Mucosa of descending colon (tissue), 3 donors: ENCODE data around the gene MFF. TPM values are rescaled to one million over a fixed set of nuclear protein-coding genes. Genes with fewer than 3 reads are reported as not detected.

ENCODE experiments used
- ATAC-seq: fragments of 200-7000 bp; cut with Tn5 transposase; one replicate; pipeline ENCODE4 v1.9.1; 2020; ENCODE audit warnings: mild to moderate bottlenecking, moderate library complexity
- DNase-seq, 3 donors: peaks; one replicate each; pipeline ENCODE4 v3.0.0-alpha.2; 2020
- H3K36me3 ChIP-seq: fragments of 200-600 bp; one replicate; pipeline ENCODE4 v1.8.0; 2021; ENCODE audit warnings: low read depth, mild to moderate bottlenecking
- H3K4me1 ChIP-seq: fragments of 200-600 bp; one replicate; pipeline ENCODE4 v1.8.0; 2021; ENCODE audit warnings: low read depth, mild to moderate bottlenecking
- H3K4me3 ChIP-seq: fragments of 200-600 bp; one replicate; pipeline ENCODE4 v1.8.0; 2021; ENCODE audit warnings: mild to moderate bottlenecking
- H3K9me3 ChIP-seq: fragments of 200-600 bp; one replicate; pipeline ENCODE4 v1.8.0; 2021; ENCODE audit warnings: mild to moderate bottlenecking
- intact Hi-C, 2 donors: fragments of 100-400 bp; cut with DNase I in 1 of 2; cut with micrococcal nuclease in 1 of 2; formaldehyde crosslinking; loops; one replicate each; pipeline versions ENCODE4 v1.11.0 to v1.11.1; 2022; cut with DNase I, micrococcal nuclease
- total RNA-seq, 3 donors: library from RNA; stranded (reverse); fragmentation: NEBNext Ultra II Directional in 2 of 3; extraction: Animal tissue kit (Norgen Biotek cat#: 25700) in 2 of 3; gene quantifications; one replicate each; pipeline versions ENCODE4 v1.2.1 to v1.2.4, GENCODE V29; 2021 to 2023
- TF ChIP-seq, protein P1 (sequence below): fragments of 200-600 bp; IDR thresholded peaks from one replicate; pipeline ENCODE4 v1.8.0; 2022; ENCODE audit warnings: antibody characterized with exemption, mild to moderate bottlenecking
- donor health status: DM: no; HTN: no; CAD: no; lungs with moderate emphysema.
- donor health status: DM: no; HTN: no; CAD: no.
- donor health status: DM: no; HTN: yes; CAD: no.

MFF gene
- total RNA-seq, 3 donors from 2014 or later: 73.3 to 80.2 (median 77.0) TPM

DNA sequence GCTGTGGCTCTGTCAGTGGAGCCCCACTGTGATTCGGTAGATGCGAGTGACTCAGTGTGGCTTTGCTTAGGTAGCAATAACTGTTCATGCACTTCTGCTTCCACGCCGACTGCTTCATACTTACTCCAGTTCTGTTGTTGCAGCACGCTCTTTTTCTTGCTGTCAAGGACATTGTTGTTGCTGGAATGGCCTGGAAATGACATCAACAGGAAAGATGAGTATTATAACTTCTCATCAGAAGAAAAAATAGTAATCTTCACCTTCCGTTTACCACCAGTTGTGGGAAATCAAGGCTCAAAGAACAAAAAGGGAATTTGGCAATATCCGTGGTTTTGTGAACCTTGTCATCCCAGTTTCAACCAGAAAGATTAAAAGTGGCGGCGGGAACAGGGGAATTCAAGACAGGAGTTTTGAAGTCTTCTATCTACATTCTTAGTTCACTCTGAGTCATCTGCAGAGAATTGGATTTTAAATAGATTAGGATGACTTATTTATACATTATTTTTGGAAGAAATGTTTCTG, 45.8 kb downstream of the MFF start:
- TF ChIP-seq, protein P1, sequence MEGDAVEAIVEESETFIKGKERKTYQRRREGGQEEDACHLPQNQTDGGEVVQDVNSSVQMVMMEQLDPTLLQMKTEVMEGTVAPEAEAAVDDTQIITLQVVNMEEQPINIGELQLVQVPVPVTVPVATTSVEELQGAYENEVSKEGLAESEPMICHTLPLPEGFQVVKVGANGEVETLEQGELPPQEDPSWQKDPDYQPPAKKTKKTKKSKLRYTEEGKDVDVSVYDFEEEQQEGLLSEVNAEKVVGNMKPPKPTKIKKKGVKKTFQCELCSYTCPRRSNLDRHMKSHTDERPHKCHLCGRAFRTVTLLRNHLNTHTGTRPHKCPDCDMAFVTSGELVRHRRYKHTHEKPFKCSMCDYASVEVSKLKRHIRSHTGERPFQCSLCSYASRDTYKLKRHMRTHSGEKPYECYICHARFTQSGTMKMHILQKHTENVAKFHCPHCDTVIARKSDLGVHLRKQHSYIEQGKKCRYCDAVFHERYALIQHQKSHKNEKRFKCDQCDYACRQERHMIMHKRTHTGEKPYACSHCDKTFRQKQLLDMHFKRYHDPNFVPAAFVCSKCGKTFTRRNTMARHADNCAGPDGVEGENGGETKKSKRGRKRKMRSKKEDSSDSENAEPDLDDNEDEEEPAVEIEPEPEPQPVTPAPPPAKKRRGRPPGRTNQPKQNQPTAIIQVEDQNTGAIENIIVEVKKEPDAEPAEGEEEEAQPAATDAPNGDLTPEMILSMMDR: no peak
- Histone ChIP-seq H3K4me3 (no peak overlapping the region), H3K4me1 (no peaks in the 10 kb centered on the region), H3K9me3 (no peaks in the 10 kb centered on the region), H3K36me3 (no peaks in the 10 kb centered on the region)
- intact Hi-C loops: no loop called here
- ATAC-seq: peak; percentile 55
- peak in 1 of 3 donors; percentile 15 for DNase-seq

DNA sequence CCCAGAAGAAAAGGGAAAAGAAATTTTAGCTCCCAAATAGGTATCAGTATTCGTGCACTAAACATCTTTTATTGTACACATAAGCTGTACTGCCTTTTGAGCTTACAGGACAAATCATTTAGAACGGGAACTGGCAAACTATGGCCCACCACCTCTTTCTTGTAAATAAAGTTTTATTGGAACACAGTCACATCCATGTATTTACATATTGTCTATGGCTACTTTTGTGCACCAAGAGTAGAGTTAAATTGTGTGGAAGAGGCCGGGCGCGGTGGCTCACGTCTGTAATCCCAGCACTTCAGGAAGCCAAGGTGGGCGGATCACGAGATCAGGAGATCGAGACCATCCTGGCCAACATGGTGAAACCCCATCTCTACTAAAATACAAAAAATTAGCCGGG, 48.3 kb downstream of the MFF start:
- H3K4me3 ChIP-seq: no peak overlapping the region
- no peaks in the 10 kb centered on the region for H3K9me3 ChIP-seq
- no peaks in the 10 kb centered on the region for H3K36me3 ChIP-seq
- no peak for DNase-seq
- intact Hi-C loops: no loop called here
- TF ChIP-seq, protein P1: no peak
- peaks cover 16% of the 10 kb centered on the region for H3K4me1 ChIP-seq
- ATAC-seq: no peak

DNA sequence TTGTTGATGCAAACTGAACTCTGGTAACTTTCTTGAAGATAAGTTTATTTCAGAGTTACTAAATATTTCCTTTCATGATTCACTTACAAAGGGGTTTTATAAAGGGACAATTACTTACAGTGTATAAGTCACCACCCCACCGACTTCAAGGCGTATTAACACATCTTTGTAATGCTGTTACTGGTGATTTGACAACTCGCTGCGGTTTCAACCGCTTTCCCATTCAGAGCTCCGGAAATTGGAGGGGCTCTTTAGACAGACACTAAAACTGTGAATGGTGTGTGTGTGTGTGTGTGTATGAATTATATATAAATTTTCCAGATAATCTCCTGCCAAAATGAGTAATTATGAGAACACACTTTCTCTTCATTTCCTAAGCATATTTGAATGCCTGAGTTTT, 49.1 kb downstream of the MFF start:
- intact Hi-C loops: no loop called here
- ATAC-seq (no peak), DNase-seq (no peak)
- TF ChIP-seq, protein P1: no peak
- peaks cover 18% of the 10 kb centered on the region for H3K4me1 ChIP-seq
- H3K9me3 ChIP-seq: no peaks in the 10 kb centered on the region
- H3K4me3 ChIP-seq: no peak overlapping the region
- no peaks in the 10 kb centered on the region for H3K36me3 ChIP-seq

DNA sequence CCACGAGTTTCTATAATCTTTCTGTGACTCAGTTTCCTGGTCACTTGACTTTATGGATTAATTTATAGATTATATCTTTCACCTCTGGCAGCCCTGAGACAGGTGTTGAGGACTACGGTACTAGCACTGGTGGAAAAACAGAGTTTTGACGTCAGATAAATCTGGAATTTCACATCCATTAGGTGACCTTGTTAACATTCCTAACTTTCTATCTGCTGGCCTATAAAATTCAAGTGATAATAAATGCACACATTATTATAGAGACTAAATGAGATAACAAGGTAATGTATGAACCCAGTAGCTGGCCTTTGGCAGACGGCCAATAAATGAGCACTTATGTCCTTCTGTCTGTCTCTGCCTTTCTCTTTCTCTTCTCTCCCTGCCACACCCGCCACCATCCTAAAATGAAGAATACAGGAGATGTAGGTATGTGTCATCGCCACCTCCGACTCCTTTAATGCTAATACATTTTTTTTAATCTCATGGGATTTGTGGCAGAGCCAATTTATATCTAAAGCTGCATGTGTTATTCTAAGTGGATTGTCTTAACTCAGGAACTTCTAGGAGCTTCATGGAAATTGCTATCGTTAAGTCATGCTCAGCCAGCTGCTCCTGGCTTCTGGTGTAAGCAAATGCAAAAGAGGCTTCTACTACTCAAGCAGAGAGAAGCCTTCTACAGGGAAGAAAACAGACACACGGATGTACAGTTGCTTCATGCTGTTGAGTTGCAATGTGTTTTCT, 51.8 kb downstream of the MFF start:
- TF ChIP-seq, protein P1: no peak
- peak in 1 of 3 donors; percentile 55 for DNase-seq
- peak; percentile 66 for ATAC-seq
- H3K4me3 ChIP-seq: no peak overlapping the region
- no peaks in the 10 kb centered on the region for H3K9me3 ChIP-seq
- peaks cover 18% of the 10 kb centered on the region for H3K4me1 ChIP-seq
- intact Hi-C loops: no loop called here
- no peaks in the 10 kb centered on the region for H3K36me3 ChIP-seq

DNA sequence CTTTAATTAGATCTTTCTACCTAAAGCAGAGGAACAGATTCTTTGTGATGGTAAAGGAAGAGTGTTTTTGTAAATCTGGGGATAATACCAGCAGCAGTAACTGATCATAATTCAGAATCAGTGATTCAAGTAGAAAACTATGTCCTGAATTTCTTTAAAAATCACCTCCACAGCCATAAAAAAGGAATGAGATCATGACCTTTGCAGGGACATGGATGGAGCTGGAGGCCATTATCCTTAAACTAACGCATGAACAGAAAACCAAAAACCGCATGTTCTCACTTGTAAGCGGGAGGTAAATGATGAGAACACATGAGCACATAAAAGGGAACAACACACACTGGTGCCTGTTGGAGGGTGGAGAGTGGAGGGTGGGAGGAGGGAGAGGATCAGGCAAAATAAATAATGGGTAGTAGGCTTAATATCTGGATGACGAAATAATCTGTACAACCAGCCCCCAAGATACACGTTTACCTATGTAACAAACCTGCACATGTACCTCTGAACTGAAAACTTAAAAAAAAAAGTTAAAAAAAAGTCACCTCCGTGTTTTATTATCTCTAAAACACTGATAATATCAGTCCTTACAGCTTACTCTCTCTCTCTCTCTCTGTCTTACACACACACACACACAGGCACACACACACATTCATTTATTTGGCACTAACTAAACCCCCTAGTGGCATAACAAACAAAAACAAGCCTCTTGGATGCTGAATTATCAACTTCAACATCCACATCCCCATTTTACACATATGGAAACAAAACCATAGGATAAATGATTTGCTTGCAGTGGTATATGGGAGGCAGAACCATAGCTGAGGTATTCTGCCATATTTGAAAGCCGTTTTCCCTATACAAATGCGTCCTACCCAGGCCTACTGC, 52.7 kb downstream of the MFF start:
- Histone ChIP-seq H3K4me1 (peaks cover 18% of the 10 kb centered on the region), H3K4me3 (no peak overlapping the region), H3K36me3 (no peaks in the 10 kb centered on the region), H3K9me3 (no peaks in the 10 kb centered on the region)
- TF ChIP-seq, protein P1: no peak
- ATAC-seq: no peak
- intact Hi-C loops: no loop called here
- no peak for DNase-seq
